Ammon's horn (tissue), 1 donor: ENCODE data around the gene TNS3.
"Not testable (repeated sequence)": the region's sequence is repeated elsewhere in the genome, so short reads cannot be mapped to it uniquely, and the experiment has no call there.

ENCODE experiments used
- DNase-seq: peaks from one replicate; pipeline ENCODE4 v3.0.0-alpha.2; 2016; ENCODE audit warnings: low spot score

TNS3 gene

DNA sequence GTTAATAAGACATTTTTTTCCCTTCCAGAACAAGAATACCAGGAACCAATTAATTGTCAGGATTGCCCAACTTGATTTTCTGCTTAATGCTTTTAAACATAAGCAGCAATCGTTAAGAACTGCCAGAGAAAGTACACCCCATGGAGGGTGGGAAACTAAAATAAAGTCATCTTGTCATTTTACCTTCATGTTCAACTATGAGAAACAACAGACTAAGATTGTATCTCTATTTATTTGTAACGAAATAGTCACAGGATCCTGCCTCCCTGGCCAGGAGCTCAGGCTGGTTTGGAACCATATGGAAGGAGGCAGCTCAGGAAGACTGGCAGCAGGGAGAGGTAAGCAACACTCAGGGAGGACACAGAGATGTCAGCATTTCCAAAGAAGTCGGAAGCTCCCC lies 129.6 kb downstream of the TNS3 start:
- DNase-seq, result no peak

GRCh38 chr7:47451851-47452205 lies 130.1 kb downstream of the TNS3 start:
- no peak for DNase-seq

DNA sequence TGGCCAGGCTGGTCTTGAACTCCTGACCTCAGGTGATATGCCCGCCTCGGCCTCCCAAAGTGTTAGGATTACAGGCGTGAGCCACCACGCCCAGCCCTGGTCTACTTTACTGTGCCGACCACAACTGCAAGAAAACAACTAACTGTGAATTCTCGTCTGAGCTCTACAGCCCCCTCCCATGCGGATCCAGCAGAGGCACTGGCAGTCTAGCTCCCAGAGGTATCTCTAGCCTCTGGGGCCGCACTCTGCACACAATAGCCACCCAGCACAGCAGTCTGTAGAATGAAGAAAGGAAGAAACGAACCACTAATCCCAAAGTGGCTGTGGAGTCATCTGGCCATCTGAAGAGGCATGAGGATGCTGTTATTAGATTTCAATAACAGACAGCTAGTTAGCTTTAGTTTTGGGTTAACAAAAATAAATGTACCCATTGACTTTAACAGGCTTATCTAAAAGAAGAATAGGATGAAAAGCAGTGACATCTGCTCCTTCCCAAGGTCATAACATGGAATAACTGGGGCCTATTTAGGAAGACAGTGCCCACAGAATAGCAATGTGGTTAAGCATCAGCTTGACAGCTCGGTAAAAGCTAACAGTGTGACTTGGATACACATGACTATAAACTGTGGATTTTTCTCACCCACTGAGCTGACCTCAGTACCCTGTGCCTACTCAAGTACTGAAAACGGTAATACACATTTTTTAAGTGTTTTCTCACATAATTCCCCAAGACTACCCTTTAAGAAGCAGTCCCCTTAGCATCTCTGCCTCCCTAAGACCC lies 131.9 kb downstream of the TNS3 start:
- DNase-seq, result no peak

- DNase-seq, result no peak
Observed at GRCh38 chr7:47448971-47449370, 132.9 kb downstream of the TNS3 start.

DNA sequence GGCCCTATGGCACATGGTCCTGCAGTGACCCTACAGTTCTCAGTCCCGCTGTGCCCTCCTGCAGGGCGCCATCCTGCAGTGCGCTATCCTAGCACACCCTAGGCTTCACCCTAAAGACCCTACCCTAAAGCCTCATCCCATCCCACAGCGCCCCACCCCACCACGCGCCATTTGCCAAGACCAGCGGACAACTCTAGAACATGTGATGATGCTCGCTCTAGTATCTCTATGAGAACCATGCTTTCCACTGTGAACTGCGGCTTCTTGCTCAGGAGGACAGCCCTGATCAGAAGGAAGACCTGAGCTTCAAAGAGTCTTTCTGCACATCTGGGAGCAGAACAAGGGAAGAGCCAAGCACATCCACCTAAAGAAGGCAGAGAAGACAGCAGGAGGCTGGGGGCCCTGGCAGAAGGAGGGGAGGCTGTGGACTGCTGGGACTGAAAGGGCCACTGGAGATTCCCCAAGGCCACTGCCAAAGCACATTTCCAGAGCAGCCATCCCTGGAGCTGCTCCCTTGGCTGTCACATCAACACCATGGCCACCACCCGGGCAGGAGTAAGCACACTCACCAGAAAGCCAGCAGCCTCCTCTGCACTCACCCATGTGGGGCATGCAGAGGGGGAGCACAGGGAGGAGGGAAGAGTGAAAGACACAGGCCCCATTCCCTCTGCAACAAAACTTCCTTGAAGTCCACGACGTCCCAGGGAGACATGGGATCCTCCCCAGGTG lies 134.1 kb downstream of the TNS3 start:
- DNase-seq, result no peak

DNA sequence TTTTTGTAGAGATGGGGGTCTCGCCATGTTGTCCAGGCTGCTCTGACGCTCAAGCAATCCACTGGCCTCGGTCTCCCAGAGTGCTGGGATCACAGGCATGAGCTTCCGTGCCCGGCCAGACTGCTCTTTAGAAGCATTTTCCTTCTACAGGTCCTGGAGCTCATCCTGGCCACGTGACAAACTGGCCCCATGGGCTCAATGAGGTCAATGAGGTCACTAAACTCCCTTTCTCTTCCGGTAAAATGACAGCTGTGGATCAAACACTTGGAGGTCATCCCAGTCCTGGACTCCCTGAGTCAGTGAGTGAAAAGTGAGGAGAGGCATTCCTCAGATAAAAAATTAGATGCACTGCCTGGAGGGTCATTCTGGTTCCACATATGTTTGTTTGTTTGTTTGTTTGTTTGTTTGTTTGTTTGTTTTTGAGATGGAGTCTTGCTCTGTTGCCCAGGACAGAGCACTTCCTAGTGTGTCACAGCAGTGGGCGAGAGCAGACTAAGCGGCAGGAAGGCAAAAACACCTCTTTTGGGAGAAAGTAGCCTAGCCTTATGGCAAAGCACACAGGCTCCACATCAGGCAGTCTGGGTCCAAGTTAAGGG lies 134.9 kb downstream of the TNS3 start:
- DNase-seq, result no peak

GRCh38 chr7:47444376-47445098 lies 137.4 kb downstream of the TNS3 start:
- DNase-seq, result no peak

GRCh38 chr7:47443049-47443448 lies 138.9 kb downstream of the TNS3 start:
- no peak for DNase-seq

- no peak for DNase-seq
Observed at GRCh38 chr7:47442605-47442865, 139.4 kb downstream of the TNS3 start.

- no peak for DNase-seq
Observed at GRCh38 chr7:47441796-47442604, 139.9 kb downstream of the TNS3 start.

DNA sequence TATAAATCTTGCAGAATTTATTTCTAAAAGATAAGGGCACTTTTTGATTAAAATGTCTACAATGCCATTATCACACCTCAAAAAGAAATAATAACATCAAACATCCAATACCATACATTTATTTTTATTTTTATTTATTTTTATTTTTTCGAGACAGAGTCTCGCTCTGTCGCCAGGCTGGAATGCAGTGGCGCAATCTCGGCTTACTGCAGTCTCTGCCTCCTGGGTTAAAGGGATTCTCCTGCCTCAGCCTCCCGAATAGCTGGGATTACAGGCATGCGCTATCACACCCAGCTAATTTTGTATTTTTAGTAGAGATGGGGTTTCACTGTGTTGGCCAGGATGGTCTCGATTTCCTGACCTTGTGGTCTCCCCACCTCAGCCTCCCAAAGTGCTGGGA lies 140.9 kb downstream of the TNS3 start:
- DNase-seq, result not testable (repeated sequence)

- no peak for DNase-seq
Observed at GRCh38 chr7:47440320-47440719, 141.6 kb downstream of the TNS3 start.

DNA sequence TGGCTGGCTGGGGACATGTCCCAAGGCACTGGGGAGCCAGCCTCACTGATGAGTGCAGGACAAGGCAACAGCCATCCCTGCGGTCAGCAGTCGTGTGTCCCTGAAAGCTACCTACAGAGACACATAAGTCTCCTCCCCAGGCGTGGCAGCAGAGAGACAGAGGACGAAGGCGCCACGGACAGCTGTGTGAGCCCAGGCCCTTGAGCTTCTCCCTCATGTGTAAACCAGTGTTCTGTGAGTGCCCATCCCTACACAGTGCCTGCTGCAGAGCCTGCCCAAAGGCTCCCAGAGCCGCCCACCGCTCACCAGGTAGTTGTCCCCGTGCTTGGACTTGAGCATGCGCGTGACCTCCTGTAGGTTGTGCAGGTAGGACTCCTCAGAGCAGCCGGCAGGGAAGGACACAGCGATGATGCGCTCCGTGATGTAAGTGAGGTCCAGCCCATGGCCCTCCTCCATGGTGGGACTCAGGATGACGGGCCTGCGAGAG lies 142.7 kb downstream of the TNS3 start:
- DNase-seq, result no peak

- no peak for DNase-seq
Observed at GRCh38 chr7:47438411-47439029, 143.4 kb downstream of the TNS3 start.

DNA sequence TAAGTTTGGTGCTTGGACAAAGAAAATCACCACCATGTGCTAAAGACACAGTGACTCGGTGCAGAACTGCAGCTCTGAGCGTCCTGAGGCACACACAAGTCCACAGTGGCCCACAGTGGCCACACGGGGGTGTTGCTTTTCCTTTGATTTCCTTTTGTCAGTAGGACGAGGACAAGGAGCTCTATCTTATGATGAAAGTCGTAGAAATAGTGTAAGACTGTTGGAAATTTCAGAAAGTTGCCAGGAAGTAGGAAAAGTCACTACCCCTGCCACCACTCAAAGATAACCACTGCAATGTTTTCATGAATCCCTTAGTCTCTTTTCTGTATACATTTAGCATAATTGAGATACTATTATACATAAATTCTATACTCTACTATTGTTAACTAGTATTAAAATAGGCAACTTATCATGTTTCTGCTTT lies 146.0 kb downstream of the TNS3 start:
- peak; percentile 84 for DNase-seq

- no peak for DNase-seq
Observed at GRCh38 chr7:47433564-47433895, 148.4 kb downstream of the TNS3 start.

- no peak for DNase-seq
Observed at GRCh38 chr7:47432671-47433563, 149.0 kb downstream of the TNS3 start.

DNA sequence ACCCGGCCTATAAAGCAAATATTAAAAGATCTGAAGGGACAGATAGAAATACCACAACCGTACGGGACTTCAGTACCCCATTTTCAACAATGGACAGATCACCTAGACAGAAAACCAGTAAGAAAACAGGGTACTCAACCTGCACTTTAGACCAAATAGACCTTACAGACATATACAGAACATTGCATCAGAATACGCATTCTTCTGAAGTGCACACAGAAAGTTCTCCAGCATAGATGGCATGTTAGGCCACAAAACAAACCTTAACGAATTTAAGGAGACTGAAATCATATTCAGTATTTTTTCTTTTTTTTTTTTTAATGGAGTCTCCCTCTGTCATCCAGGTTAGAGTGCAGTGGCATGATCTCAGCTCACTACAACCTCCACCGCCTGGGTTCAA lies 151.5 kb downstream of the TNS3 start:
- no peak for DNase-seq

GRCh38 chr7:47428768-47429472 lies 153.0 kb downstream of the TNS3 start:
- no peak for DNase-seq
